GM18505 (cell line): ENCODE results near the gene PIGV.
A peak's percentile ranks its signal among the peaks of the same experiment; 100 is the strongest.

Experiments
- ATAC-seq: cut with Tn5 transposase; IDR thresholded peaks from one replicate; pipeline ENCODE4 v1.9.1; 2021; ENCODE audit not compliant: unreplicated experiment
- POLR2A ChIP-seq: IDR thresholded peaks from 4 replicates; pipeline ENCODE4 v1.6.1; 2011; ENCODE audit warnings: borderline replicate concordance; ENCODE audit not compliant: insufficient read depth, insufficient read length; ENCODE audit errors: extremely low read depth

The PIGV gene

GRCh38 chr1:26759531-26759930, 28.2 kb upstream of the PIGV start:
- TF ChIP-seq POLR2A: no peak
- ATAC-seq: no peak

- TF ChIP-seq POLR2A: no peak
- ATAC-seq: no peak
These were observed 26.5 kb upstream of the PIGV start for GRCh38 chr1:26761217-26761616.

DNA sequence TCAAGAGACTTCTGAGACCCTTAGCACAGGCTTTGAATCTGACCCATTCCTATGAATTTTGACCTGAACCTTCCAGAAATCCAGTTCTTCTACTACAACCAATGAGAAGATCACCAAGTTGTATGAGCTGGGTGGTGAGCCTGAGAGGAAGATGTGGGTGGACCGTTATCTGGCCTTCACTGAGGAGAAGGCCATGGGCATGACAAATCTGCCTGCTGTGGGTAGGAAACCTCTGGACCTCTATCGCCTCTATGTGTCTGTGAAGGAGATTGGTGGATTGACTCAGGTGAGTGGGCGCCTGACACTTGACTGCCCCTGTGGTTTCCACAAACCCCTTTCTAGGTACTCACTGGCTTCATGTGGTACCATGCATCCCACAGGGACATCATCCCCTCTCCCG, 20.0 kb upstream of the PIGV start:
- no peak for TF ChIP-seq POLR2A
- ATAC-seq: no peak

GRCh38 chr1:26768755-26769154, 19.0 kb upstream of the PIGV start:
- ATAC-seq: no peak
- no peak for TF ChIP-seq POLR2A

- no peak for ATAC-seq
- TF ChIP-seq POLR2A: peak; percentile 3
These were observed 16.5 kb upstream of the PIGV start for GRCh38 chr1:26771285-26771642.

DNA sequence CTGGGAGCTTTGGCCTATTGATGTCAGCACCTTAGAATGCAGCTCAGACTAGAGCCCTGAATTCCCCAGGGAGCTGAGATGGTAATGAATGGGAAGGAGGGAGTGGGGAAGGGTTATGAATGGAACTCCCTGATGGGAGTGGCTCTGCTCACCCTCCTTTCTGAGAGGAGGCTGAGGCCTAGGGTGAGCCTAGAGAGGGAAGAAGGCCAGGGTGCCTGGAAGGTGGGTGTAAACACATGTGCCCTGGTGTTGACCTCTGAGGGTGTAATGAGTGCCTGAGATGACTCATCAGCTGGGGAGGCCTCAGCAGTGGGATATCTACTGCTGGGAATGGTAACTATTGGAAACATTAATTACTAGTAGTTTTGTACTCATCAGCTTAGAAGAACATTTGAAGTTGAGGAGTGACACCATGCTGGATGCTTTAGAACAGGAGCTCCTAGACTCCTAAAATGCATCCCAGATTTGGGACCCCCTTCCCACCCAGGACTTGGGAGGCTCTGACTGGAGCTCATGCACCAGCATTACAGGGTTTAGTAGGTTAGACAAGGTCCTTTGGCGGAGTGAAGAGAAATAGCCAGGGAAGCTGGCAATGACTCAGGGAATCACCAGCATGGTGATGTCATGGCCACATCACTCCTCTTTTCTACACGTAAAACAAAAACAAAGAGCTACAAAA, 16.0 kb upstream of the PIGV start:
- no peak for TF ChIP-seq POLR2A
- ATAC-seq: no peak

- TF ChIP-seq POLR2A: no peak
- no peak for ATAC-seq
These were observed 15.1 kb upstream of the PIGV start for GRCh38 chr1:26772687-26773086.

- TF ChIP-seq POLR2A: no peak
- no peak for ATAC-seq
These were observed 13.3 kb upstream of the PIGV start for GRCh38 chr1:26774462-26774861.

DNA sequence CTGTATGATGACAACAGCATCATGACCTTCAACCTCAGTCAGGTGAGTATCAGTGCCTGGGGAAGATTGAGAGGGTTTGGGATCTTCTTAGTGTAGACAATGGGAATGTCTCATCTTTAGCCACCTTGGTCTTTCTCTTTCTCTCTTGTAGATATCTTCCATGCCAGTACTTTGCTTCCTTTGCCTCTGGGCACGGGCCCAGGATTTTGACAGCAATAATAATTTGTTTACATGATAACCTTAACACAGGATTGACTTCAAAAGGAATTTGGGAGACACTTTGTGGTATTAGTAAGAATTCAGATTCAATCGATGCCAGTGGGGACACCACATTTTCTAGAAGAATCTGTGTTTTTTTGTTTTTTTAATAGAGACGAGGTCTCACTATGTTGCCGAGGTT, 12.1 kb upstream of the PIGV start:
- ATAC-seq: no peak
- no peak for TF ChIP-seq POLR2A

GRCh38 chr1:26779098-26779668, 8.6 kb upstream of the PIGV start:
- no peak for TF ChIP-seq POLR2A
- no peak for ATAC-seq

- TF ChIP-seq POLR2A: no peak
- no peak for ATAC-seq
These were observed 7.3 kb upstream of the PIGV start for GRCh38 chr1:26780344-26780957.

DNA sequence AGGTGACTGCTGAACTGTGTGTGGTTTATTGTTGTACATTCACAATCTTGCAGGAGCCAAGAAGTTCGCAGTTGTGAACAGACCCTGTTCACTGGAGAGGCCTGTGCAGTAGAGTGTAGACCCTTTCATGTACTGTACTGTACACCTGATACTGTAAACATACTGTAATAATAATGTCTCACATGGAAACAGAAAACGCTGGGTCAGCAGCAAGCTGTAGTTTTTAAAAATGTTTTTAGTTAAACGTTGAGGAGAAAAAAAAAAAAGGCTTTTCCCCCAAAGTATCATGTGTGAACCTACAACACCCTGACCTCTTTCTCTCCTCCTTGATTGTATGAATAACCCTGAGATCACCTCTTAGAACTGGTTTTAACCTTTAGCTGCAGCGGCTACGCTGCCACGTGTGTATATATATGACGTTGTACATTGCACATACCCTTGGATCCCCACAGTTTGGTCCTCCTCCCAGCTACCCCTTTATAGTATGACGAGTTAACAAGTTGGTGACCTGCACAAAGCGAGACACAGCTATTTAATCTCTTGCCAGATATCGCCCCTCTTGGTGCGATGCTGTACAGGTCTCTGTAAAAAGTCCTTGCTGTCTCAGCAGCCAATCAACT, 6.4 kb upstream of the PIGV start:
- TF ChIP-seq POLR2A: no peak
- no peak for ATAC-seq

- ATAC-seq: no peak
These were observed 5.1 kb upstream of the PIGV start for GRCh38 chr1:26782521-26783212.

DNA sequence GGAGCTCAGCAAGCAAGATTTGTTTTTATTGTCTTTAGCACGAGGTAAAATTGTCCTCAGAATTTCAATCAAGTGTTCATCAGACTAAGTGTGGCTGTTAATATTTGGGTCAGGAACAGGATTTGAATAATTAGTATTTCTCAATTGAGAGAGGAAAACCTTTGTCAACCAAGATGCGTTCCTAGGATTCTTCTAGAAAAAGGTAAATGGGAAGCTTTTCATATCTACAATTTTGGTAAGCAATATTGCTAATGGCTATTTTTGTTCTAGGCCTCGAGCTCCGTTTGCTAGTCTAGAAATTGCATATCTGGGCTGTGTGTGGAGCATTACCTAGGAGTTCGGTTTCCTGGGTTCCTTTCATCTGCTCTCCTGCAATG, 4.1 kb upstream of the PIGV start:
- TF ChIP-seq POLR2A: no peak
- ATAC-seq: no peak

More at GRCh38 chr1:26782521-26783212, 5.1 kb upstream of the PIGV start:
- no peak for TF ChIP-seq POLR2A
